Measurements from ENCODE around the gene HOMEZ.

- no peak for TF ChIP-seq CTCF (IDR thresholded peaks at IDR 0.05)
- no peak for TF ChIP-seq POLR2A (IDR thresholded peaks at IDR 0.05)
Observed at GRCh38 chr14:23242076-23242475, 43.9 kb downstream of the HOMEZ start.
